ENCODE measurements around the gene FXYD2.

GRCh38 chr11:117836077-117836960 is 11.8 kb upstream of the FXYD2 start:
- TF ChIP-seq CTCF (IDR thresholded peaks at IDR 0.05; ENCODE audit: low read depth, low read length, poor library complexity, severe bottlenecking) (no peak), EZH2phosphoT487 (IDR thresholded peaks at IDR 0.05; ENCODE audit: borderline replicate concordance, low read length) (no peak)
